ENCODE measurements around the gene LAPTM5. TPM values are rescaled to one million over a fixed set of nuclear protein-coding genes. Genes with fewer than 3 reads are reported as not detected.

LAPTM5 gene
- total and polyA plus RNA-seq, 10 of the 15 experiments (the other 5 are each of a cell fraction or from before 2014, with no cell fraction given): 24.1 to 1,034 (median 687) TPM

DNA sequence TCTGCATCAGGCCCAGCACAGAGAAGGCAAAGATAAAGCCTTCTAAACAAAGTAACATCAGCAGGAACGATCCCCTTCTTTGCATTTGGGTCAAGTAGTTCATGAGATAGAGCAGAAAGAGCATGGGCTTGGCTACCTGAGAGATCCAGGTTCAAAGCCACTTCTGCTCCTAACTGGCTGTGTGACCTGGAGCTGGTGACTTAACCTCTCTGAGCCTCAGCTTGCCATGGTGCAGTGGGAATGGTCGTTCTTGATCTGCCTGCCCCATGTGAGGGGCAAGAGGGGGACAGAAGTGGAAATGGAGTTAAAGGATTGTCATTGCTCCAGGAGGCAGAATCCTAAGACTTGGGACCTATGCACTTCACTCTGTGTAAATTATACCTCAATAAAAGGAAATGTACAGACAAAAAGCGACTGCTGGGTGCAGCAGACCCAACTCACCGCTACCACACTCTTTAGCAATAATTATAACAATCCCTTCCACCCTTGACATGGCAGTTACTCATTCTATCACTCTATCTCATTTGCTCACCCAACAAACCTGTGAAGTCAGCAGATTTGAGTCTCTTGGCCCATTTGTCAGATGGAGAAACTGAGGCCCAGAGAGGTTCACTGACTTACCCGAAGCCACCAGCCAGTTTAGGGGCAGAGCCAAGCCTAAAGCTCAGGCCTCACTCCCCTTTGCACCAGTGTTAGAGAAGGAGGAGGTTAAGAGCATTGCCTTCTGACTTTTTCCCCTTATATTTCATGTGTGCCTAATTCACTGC lies 32.7 kb downstream of the LAPTM5 start:
- ChIA-PET SMC1A (ENCODE audit: uncharacterized antibody, unreplicated experiment) (interaction anchor here (0.7 to 21.5 kb wide), 4 partner anchors 28 to 195 kb away, joined by 3 to 556 read pairs (median 216); partner anchors contain the start of gene LAPTM5), CTCF (interaction anchor here (0.7 to 11.2 kb wide), 10 partner anchors 8 to 56 kb away, joined by 3 to 221 read pairs (median 4); partner anchors contain the start of gene LAPTM5), RAD21 (ENCODE audit: unreplicated experiment) (interaction anchor here (0.7 to 15.6 kb wide), 4 partner anchors 19 to 56 kb away, joined by 3 to 538 read pairs (median 4); no protein-coding TSS in a partner anchor), POLR2A (interaction anchor here (0.6 to 7.0 kb wide), 6 partner anchors 20 to 920 kb away, joined by 3 to 45 read pairs (median 6); partner anchors contain the start of gene PEF1)
- Histone ChIP-seq H3K27ac (ENCODE audit: control insufficient read depth, insufficient read depth) (no peak overlapping the region), H3K36me3 (ENCODE audit: control insufficient read depth in 2 of 2, insufficient read depth in 2 of 2, low read length in 1 of 2) (no peaks in the 10 kb centered on the region), H3K27me3 (replicated peaks in 1 of 2; ENCODE audit: control insufficient read depth in 2 of 2, insufficient read depth in 2 of 2, low read length in 1 of 2) (no peaks in the 10 kb centered on the region), H4K20me1 (ENCODE audit: control insufficient read depth, insufficient read depth) (no peaks in the 10 kb centered on the region), H3K79me2 (ENCODE audit: control insufficient read depth, insufficient read depth, low read length) (peaks cover 1% of the 10 kb centered on the region), H3K4me1 (ENCODE audit: control insufficient read depth, insufficient read depth, low read length) (peaks cover 12% of the 10 kb centered on the region), H3K9me3 (replicated peaks; ENCODE audit: control insufficient read depth, insufficient read depth, low read length) (no peaks in the 10 kb centered on the region), H3K4me3 (no peak overlapping the region), H3K4me2 (ENCODE audit: control insufficient read depth, insufficient read depth) (no peak overlapping the region), H3K9ac (ENCODE audit: control insufficient read depth, insufficient read depth, low read length) (no peak overlapping the region), H2AFZ (ENCODE audit: control insufficient read depth, low read depth, low read length) (no peak overlapping the region)
- 77% methylated on average over 5 of the region's 5 CpGs for WGBS (ENCODE audit: insufficient coverage, insufficient replicate concordance, low lambda C conversion rate, missing lambda C conversion rate)
- DNase-seq (ENCODE audit: low read depth, low spot score) (no peak), ATAC-seq (no peak), FAIRE-seq (no peak)
- BruUV-seq (replicated peaks): no TSS peak
- intact Hi-C loops (cut with micrococcal nuclease; ENCODE audit: unreplicated experiment): no loop called here
- in situ Hi-C loops (cut with MboI): loop anchor here (10.0 kb wide), 1 partner anchor 50 kb away; no protein-coding TSS in a partner anchor
- TF ChIP-seq ZBTB11 (CRISPR knock-in tag; IDR thresholded peaks at IDR 0.05) (no peak), SKIL (IDR thresholded peaks at IDR 0.05; ENCODE audit: low read depth, poor library complexity, severe bottlenecking) (no peak), NR2C1 (IDR thresholded peaks at IDR 0.05) (no peak), IKZF1 (conservative IDR thresholded peaks at IDR 0.05) (no peak), TCF3 (IDR thresholded peaks at IDR 0.05; ENCODE audit: borderline replicate concordance, insufficient read depth, low read depth, low read length) (no peak), SREBF1 (IDR thresholded peaks at IDR 0.05; ENCODE audit: low read length) (no peak), NFYB (IDR thresholded peaks at IDR 0.05; ENCODE audit: insufficient read depth, low read depth, low read length) (no peak), SIX5 (IDR thresholded peaks at IDR 0.05; ENCODE audit: low read depth, low read length, severe bottlenecking) (no peak), ZNF274 (IDR thresholded peaks at IDR 0.05; ENCODE audit: insufficient read depth, insufficient read length) (no peak), CREB1 (IDR thresholded peaks at IDR 0.05; ENCODE audit: low read depth) (no peak), CHD4 (IDR thresholded peaks at IDR 0.05) (no peak)
- TF ChIP-seq, protein P1, sequence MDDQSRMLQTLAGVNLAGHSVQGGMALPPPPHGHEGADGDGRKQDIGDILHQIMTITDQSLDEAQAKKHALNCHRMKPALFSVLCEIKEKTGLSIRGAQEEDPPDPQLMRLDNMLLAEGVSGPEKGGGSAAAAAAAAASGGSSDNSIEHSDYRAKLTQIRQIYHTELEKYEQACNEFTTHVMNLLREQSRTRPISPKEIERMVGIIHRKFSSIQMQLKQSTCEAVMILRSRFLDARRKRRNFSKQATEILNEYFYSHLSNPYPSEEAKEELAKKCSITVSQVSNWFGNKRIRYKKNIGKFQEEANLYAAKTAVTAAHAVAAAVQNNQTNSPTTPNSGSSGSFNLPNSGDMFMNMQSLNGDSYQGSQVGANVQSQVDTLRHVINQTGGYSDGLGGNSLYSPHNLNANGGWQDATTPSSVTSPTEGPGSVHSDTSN (IDR thresholded peaks at IDR 0.05; ENCODE audit: insufficient replicate concordance, low read depth, low read length): no peak
- TF ChIP-seq, protein P2, sequence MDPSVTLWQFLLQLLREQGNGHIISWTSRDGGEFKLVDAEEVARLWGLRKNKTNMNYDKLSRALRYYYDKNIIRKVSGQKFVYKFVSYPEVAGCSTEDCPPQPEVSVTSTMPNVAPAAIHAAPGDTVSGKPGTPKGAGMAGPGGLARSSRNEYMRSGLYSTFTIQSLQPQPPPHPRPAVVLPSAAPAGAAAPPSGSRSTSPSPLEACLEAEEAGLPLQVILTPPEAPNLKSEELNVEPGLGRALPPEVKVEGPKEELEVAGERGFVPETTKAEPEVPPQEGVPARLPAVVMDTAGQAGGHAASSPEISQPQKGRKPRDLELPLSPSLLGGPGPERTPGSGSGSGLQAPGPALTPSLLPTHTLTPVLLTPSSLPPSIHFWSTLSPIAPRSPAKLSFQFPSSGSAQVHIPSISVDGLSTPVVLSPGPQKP (IDR thresholded peaks at IDR 0.05; ENCODE audit: low read depth, low read length): no peak

Measured in GM12878 (cell line).